Activated CD8-positive, alpha-beta memory T cell treated with anti-CD3 and anti-CD28 coated beads, Interleukin-2, amount 50 U/mL, for 24 hours (primary cell): ENCODE measurements around the gene AMOT.

Experiments
- DNase-seq: peaks from one replicate; pipeline ENCODE4 v3.0.0-alpha.2; 2020; ENCODE audit errors: extremely low read depth

AMOT gene

DNA sequence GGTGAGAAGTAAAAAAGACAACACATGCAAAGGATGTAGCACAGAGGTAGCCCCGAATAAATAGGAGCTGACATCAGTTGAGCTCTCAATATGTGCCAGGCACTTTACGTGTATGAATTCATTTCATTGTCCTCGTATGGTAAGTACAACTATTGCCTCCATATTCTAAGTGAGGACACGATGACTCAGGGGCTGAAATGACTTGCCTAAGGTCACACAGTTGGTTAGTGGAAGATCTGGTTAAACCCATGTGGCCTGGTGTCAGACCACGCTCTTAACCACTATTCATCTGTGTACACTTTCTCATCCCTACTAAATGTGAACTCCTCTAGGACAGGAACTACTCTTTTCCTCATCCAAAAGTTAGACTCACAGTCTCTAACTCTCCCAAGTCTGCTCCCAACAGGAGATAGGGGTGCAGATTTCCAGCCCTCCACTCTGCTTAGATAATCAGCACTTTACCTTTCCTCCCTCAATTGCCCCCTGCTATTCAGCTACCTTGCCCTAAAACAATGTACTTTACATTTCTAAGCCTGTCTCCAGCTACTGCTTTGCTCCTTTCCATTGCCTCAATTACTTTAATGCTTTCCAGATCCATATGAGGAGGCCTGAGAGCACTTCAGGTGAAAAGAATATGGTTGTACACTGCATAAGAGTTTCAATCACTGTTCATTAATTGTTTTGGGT lies 102.1 kb downstream of the AMOT start:
- DNase-seq: no peak

DNA sequence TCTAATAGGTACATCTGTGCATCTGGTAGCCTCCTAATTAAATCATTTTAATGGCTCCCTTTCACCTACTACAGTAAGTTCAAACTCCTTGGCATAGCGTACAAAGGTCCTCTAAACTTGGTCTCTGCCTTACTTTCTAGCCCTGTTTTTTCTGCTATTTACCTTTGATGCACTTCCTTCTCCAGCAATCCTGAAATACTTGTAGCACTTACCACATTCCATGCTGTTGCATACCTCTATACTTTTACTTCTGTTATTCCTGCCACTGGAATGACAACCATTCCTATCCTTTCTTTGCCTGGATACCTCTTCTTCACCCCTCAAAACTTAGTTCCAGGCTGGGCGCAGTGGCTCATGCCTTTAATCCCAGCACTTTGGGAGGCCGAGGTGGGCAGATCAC lies 104.3 kb downstream of the AMOT start:
- no peak for DNase-seq

DNA sequence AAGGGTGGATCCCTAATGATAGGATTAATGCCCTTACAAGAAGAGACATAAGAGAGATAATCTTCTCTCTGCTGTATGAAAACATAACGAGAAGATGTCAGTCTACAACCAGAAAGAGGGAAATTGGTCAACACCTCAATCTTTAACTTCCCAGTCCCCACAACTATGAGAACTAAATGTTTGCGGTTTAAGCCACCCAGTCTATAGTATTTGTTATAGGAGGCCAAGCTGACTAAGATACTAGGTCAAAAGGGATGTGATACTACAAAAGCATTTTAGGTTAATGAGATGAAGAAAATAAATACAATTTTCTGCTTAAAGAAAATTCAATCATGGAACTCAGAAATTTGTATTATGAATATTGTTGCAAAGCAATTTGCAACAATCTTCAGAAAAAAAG lies 105.5 kb downstream of the AMOT start:
- no peak for DNase-seq

DNA sequence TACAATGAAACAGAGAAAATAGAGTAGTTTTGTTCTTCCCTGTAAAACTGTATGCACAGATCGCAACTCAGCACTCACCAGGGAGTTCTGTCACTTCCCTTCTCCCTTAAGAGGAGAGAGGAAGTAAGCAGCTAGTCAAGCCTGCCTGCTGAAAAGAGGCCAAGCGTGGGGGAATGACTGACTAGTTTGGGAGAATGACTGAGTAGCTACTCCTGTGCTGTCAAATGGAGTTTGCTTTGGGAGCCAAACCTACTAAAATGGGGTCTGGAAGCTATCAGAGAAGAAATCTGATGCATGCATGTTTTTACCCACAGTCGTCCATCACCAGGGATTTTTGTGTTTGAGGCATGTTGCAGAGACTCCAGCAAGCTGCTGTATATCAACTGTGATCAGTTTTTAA lies 106.3 kb downstream of the AMOT start:
- no peak for DNase-seq

DNA sequence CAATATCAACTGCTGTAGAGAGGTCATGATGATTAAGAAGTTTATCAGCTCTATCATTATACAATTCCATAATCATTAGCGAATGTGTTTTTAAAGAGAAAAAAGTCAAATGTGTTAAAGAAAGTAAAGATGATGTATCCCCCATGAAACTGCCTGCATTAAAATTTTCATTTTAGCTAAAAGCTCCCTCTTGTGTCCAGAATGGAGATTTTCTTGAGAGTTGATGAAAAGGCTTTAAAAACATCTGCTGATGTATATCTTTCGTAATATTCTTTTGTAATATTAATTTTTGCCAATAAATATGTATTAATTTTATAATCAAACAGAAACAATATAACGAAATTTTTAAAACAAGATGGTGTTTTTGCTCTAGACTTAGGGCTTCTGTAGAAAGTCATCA lies 108.8 kb downstream of the AMOT start:
- DNase-seq: no peak
